Caco-2 (cell line): ENCODE measurements around the gene SMAD1. TPM values are rescaled to one million over a fixed set of nuclear protein-coding genes. Genes with fewer than 3 reads are reported as not detected.

ENCODE experiments used
- BruUV-seq: library from RNA; stranded (reverse); fragments of 400-500 nt; replicated peaks from 2 replicates; lab custom pipeline; 2021; lab: Mats Ljungman, UMichigan
- CTCF ChIA-PET: fragments of 300-600 bp; sonication (Branson Sonifier 250); formaldehyde crosslinking; loops from one replicate; lab custom pipeline; 2022; ENCODE audit warnings: antibody characterized with exemption; lab: Charles Lee
- POLR2A ChIA-PET: fragments of 300-600 bp; sonication (Branson Sonifier 250); formaldehyde crosslinking; loops from one replicate; lab custom pipeline; 2022; ENCODE audit warnings: antibody characterized with exemption; lab: Charles Lee
- DNase-seq, 2 experiments: peaks; one replicate each; pipeline versions ENCODE4 v3.0.0 to v3.0.0-alpha.2; 2020 to 2022
- H3K27me3 ChIP-seq: replicated peaks from 2 replicates; pipeline ENCODE4 v1.6.0; 2011; ENCODE audit warnings: low read length; ENCODE audit not compliant: control insufficient read depth, insufficient read depth
- H3K36me3 ChIP-seq: 2 replicates; pipeline ENCODE4 v1.5.1; 2011; ENCODE audit warnings: low read length; ENCODE audit not compliant: control insufficient read depth, insufficient read depth
- H3K4me1 ChIP-seq: fragments of 250-450 bp; sonication (Bioruptor Pico); 2 replicates; pipeline ENCODE4 v1.5.1; 2020; ENCODE audit warnings: mild to moderate bottlenecking
- H3K4me3 ChIP-seq: 2 replicates; pipeline ENCODE4 v1.5.1; 2011; ENCODE audit warnings: low read depth, mild to moderate bottlenecking, control low read depth, low read length
- H3K9me3 ChIP-seq: fragments of 250-450 bp; sonication (Bioruptor Pico); 2 replicates; pipeline ENCODE4 v1.5.1; 2020; ENCODE audit warnings: mild to moderate bottlenecking, moderate library complexity
- H3K27ac Mint-ChIP-seq: one replicate; pipeline ENCODE4 v1.8.0; 2022; ENCODE audit warnings: mixed read lengths; ENCODE audit not compliant: unreplicated experiment
- H3K27me3 Mint-ChIP-seq: one replicate; pipeline ENCODE4 v1.8.0; 2022; ENCODE audit warnings: mixed read lengths; ENCODE audit not compliant: insufficient read depth, unreplicated experiment
- H3K36me3 Mint-ChIP-seq: one replicate; pipeline ENCODE4 v1.8.0; 2022; ENCODE audit warnings: mild to moderate bottlenecking, mixed read lengths; ENCODE audit not compliant: insufficient read depth, unreplicated experiment
- H3K4me1 Mint-ChIP-seq: one replicate; pipeline ENCODE4 v1.8.0; 2022; ENCODE audit warnings: low read depth, mixed read lengths; ENCODE audit not compliant: unreplicated experiment
- H3K4me3 Mint-ChIP-seq: one replicate; pipeline ENCODE4 v1.8.0; 2022; ENCODE audit warnings: mild to moderate bottlenecking, moderate library complexity, mixed read lengths; ENCODE audit not compliant: unreplicated experiment
- H3K9me3 Mint-ChIP-seq: one replicate; pipeline ENCODE4 v1.8.0; 2022; ENCODE audit warnings: mixed read lengths; ENCODE audit not compliant: unreplicated experiment
- intact Hi-C: fragments of 100-400 bp; cut with micrococcal nuclease; formaldehyde crosslinking; loops from one replicate; pipeline ENCODE4 v1.10.0; 2022; ENCODE audit not compliant: unreplicated experiment
- total RNA-seq: library from RNA; stranded (reverse); gene quantifications from 2 replicates; pipeline ENCODE4 v1.2.3, GENCODE V29; 2022
- TF ChIP-seq, protein P1 (sequence below), 2 experiments: fragments of 200-600 bp in 1 of 2; IDR thresholded peaks; 1 replicate in 1 of 2; 2 replicates in 1 of 2; pipeline versions ENCODE4 v1.5.1 to v1.8.0; 2011 to 2022; ENCODE audit warnings: antibody characterized with exemption in 1 of 2, control low read depth in 1 of 2, inconsistent platforms in 1 of 2, low read depth in 1 of 2, low read length in 1 of 2, mild to moderate bottlenecking in 1 of 2, moderate library complexity in 1 of 2; ENCODE audit not compliant: insufficient read depth in 1 of 2, severe bottlenecking in 1 of 2, unreplicated experiment in 1 of 2

SMAD1 gene
- total RNA-seq, 1 experiment from 2014 or later = 4.9 TPM

DNA sequence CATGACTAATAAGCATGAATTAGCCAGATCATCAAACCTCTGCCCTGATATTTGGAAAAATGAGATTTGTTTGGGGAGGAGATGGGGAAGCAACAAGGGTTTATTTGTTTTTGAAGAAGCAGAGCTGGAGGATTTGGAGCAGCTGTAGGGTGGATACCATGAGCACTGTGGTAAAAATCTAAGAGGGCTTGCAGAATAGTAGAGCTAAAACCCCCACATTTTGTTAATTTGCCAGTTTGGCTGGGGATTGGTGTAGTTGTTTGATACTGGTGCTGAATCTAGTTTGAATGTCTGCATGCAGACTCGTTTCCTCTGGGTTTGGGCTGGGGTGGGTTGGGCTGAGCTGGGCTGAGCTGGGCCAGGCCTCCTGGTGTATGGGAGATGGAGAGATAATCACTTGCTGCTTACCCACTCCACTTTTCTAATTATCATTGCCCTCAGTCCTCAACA is 43.7 kb downstream of the SMAD1 start:
- Histone ChIP-seq H3K27me3 (no peaks in the 10 kb centered on the region), H3K9me3 (no peaks in the 10 kb centered on the region), H3K36me3 (no peaks in the 10 kb centered on the region), H3K4me1 (no peaks in the 10 kb centered on the region), H3K4me3 (no peak overlapping the region)
- DNase-seq = no peak
- BruUV-seq = no TSS peak
- no peaks in the 10 kb centered on the region for H3K36me3 Mint-ChIP-seq
- TF ChIP-seq, protein P1, sequence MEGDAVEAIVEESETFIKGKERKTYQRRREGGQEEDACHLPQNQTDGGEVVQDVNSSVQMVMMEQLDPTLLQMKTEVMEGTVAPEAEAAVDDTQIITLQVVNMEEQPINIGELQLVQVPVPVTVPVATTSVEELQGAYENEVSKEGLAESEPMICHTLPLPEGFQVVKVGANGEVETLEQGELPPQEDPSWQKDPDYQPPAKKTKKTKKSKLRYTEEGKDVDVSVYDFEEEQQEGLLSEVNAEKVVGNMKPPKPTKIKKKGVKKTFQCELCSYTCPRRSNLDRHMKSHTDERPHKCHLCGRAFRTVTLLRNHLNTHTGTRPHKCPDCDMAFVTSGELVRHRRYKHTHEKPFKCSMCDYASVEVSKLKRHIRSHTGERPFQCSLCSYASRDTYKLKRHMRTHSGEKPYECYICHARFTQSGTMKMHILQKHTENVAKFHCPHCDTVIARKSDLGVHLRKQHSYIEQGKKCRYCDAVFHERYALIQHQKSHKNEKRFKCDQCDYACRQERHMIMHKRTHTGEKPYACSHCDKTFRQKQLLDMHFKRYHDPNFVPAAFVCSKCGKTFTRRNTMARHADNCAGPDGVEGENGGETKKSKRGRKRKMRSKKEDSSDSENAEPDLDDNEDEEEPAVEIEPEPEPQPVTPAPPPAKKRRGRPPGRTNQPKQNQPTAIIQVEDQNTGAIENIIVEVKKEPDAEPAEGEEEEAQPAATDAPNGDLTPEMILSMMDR (IDR thresholded peaks at IDR 0.05; ENCODE audit: insufficient read depth in 1 of 2, low read depth in 1 of 2, low read length in 1 of 2, severe bottlenecking in 1 of 2, unreplicated experiment in 1 of 2) = no peak
- ChIA-PET CTCF (no interaction called here), POLR2A (no interaction called here)
- no peaks in the 10 kb centered on the region for H3K9me3 Mint-ChIP-seq
- no peak overlapping the region for H3K27ac Mint-ChIP-seq
- H3K27me3 Mint-ChIP-seq = no peaks in the 10 kb centered on the region
- H3K4me3 Mint-ChIP-seq = no peak overlapping the region
- intact Hi-C loops = no loop called here
- no peaks in the 10 kb centered on the region for H3K4me1 Mint-ChIP-seq

DNA sequence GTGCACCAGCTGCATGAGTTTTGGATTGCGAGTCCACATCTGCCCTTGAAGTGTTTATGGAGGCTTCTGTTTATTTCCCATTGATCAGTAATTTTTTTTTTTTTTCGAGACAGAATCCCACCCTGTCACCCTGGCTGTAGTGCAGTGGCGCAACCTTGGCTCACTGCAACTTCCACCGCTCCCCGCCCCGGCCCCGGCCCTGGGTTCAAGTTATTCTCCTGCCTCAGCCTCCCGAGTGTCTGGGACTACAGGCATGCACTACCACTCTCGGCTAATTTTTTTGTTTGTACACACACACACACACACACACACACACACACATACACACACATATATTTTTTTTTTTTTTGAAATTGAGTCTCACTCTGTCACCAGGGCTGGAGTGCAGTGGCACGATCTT is 46.1 kb downstream of the SMAD1 start:
- CTCF ChIA-PET = no interaction called here
- no peaks in the 10 kb centered on the region for H3K36me3 Mint-ChIP-seq

DNA sequence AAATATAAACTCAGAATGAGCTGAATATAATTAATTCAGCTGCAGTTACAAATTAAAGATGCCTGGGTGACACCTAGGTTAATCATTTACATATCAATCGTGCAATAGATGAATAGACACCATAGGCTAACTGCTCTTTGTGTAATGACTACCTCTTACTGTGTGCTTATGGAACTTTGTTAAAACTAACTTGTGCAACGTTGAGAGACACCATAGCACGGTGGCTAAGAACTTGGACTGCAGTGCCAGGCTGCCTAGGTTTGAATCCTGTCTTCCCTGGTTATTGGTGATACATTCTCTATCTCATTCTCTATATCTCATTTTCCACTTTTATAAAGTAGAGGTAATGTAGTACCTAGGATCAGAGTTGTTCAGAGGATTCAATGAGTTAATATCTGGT is 46.9 kb downstream of the SMAD1 start:
- no peaks in the 10 kb centered on the region for H3K27me3 ChIP-seq
- Mint-ChIP-seq H3K9me3 (no peaks in the 10 kb centered on the region), H3K4me1 (no peaks in the 10 kb centered on the region), H3K27ac (no peak overlapping the region), H3K4me3 (no peak overlapping the region), H3K27me3 (no peaks in the 10 kb centered on the region), H3K36me3 (no peaks in the 10 kb centered on the region)
- H3K36me3 ChIP-seq = no peaks in the 10 kb centered on the region
- H3K9me3 ChIP-seq = no peaks in the 10 kb centered on the region
- no TSS peak for BruUV-seq
- H3K4me3 ChIP-seq = no peak overlapping the region
- intact Hi-C loops = no loop called here
- TF ChIP-seq, protein P1 (IDR thresholded peaks at IDR 0.05; ENCODE audit: insufficient read depth in 1 of 2, low read depth in 1 of 2, low read length in 1 of 2, severe bottlenecking in 1 of 2, unreplicated experiment in 1 of 2) = no peak
- POLR2A ChIA-PET = no interaction called here
- CTCF ChIA-PET = no interaction called here
- no peak for DNase-seq
- H3K4me1 ChIP-seq = no peaks in the 10 kb centered on the region

More for the DNA sequence above, 46.1 kb downstream of the SMAD1 start:
- intact Hi-C loops = no loop called here
- Mint-ChIP-seq H3K27me3 (no peaks in the 10 kb centered on the region), H3K4me1 (no peaks in the 10 kb centered on the region), H3K27ac (no peak overlapping the region), H3K4me3 (no peak overlapping the region), H3K9me3 (no peaks in the 10 kb centered on the region)
- Histone ChIP-seq H3K4me1 (no peaks in the 10 kb centered on the region), H3K4me3 (no peak overlapping the region), H3K27me3 (no peaks in the 10 kb centered on the region), H3K9me3 (no peaks in the 10 kb centered on the region), H3K36me3 (no peaks in the 10 kb centered on the region)
- DNase-seq = no peak
- BruUV-seq = no TSS peak
- TF ChIP-seq, protein P1 (IDR thresholded peaks at IDR 0.05; ENCODE audit: insufficient read depth in 1 of 2, low read depth in 1 of 2, low read length in 1 of 2, severe bottlenecking in 1 of 2, unreplicated experiment in 1 of 2) = no peak
- POLR2A ChIA-PET = no interaction called here
